ENCODE measurements around the gene ADAMTS17.

ADAMTS17 gene

GRCh38 chr15:100245855-100246254 is 95.9 kb downstream of the ADAMTS17 start:
- no peak for DNase-seq

GRCh38 chr15:100245487-100245820 is 96.3 kb downstream of the ADAMTS17 start:
- no peak for DNase-seq

- DNase-seq, result no peak
These were observed 96.8 kb downstream of the ADAMTS17 start for GRCh38 chr15:100244796-100245486.

- DNase-seq, result no peak
These were observed 98.8 kb downstream of the ADAMTS17 start for GRCh38 chr15:100242989-100243388.

GRCh38 chr15:100241572-100242482 is 99.9 kb downstream of the ADAMTS17 start:
- no peak for DNase-seq

GRCh38 chr15:100236981-100237720 is 104.6 kb downstream of the ADAMTS17 start:
- no peak for DNase-seq

GRCh38 chr15:100235030-100235617 is 106.7 kb downstream of the ADAMTS17 start:
- DNase-seq, result no peak

- no peak for DNase-seq
These were observed 107.4 kb downstream of the ADAMTS17 start for GRCh38 chr15:100234158-100235029.

GRCh38 chr15:100230784-100231183 is 111.0 kb downstream of the ADAMTS17 start:
- DNase-seq, result no peak

GRCh38 chr15:100229181-100230163 is 112.3 kb downstream of the ADAMTS17 start:
- no peak for DNase-seq

- no peak for DNase-seq
These were observed 114.0 kb downstream of the ADAMTS17 start for GRCh38 chr15:100227781-100228180.

- DNase-seq, result no peak
These were observed 115.7 kb downstream of the ADAMTS17 start for GRCh38 chr15:100226107-100226506.

GRCh38 chr15:100224206-100225185 is 117.3 kb downstream of the ADAMTS17 start:
- no peak for DNase-seq

GRCh38 chr15:100222349-100222715 is 119.4 kb downstream of the ADAMTS17 start:
- DNase-seq, result no peak

- no peak for DNase-seq
These were observed 120.1 kb downstream of the ADAMTS17 start for GRCh38 chr15:100221471-100222348.

- DNase-seq, result no peak
These were observed 121.6 kb downstream of the ADAMTS17 start for GRCh38 chr15:100220058-100220768.

GRCh38 chr15:100218434-100218833 is 123.3 kb downstream of the ADAMTS17 start:
- no peak for DNase-seq

- DNase-seq, result no peak
These were observed 125.6 kb downstream of the ADAMTS17 start for GRCh38 chr15:100216182-100216581.

Data from inflammatory macrophage treated with lipopolysaccharide for 1 hour (primary cell).